ENCODE measurements around the gene HOXB13. TPM values are rescaled to one million over a fixed set of nuclear protein-coding genes. Genes with fewer than 3 reads are reported as not detected.

HOXB13 gene
- total and polyA plus RNA-seq, 2 donors from 2014 or later = not detected

DNA sequence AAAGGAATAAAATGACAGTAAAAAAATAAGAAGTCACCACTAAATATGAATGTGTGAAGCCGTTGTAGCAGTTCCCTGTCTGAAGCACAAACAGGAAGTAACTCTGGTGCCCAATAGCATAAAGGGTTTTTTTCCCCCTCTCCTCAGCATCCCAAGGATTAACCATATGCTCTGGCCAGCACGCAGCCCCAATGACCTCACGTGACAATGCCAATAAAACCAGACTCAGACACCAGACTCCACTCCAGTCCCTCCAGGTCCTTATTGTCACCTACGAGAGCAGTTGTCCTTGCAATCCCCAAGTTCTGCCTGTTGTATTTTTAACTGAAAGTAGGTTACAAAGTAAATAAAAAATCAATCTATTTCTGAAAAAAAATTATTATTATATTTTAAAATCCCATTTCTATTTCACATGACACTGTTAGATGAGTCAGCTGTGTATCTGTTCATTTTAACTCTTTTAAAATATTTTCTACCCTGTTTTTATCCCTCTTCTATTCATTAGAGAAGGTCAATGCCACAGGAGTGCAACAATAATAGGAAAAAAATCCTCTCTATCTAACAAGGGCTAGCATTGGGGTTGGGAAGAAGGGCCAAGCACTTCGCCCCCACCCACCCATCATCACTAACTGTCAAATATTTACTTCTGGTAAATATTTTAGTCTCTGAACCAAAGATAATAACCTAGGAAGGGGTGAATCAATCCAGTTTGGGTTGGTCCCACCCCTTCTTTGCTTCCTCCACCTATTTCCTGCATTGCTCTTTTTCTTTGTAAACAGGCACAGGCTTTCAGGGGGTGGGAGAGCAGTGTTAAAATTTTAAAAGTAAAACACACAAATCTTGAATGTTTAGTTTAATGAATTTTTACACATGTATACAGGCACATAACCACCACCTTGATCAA is 12.8 kb downstream of the HOXB13 start:
- DNase-seq = no peak
- Histone ChIP-seq H3K27me3 (ENCODE audit: control insufficient read depth, insufficient read depth, low read length) (peaks cover 61% of the 10 kb centered on the region), H3K36me3 (ENCODE audit: control insufficient read depth in 2 of 3, insufficient read depth in 3 of 3, low read length in 3 of 3) (no peaks in the 10 kb centered on the region), H3K4me3 (ENCODE audit: low read length in 3 of 3) (no peak overlapping the region), H3K9me3 (ENCODE audit: control insufficient read depth in 2 of 3, insufficient read depth in 1 of 3, low read length in 3 of 3) (no peaks in the 10 kb centered on the region), H3K27ac (ENCODE audit: low read depth in 2 of 2, low read length in 2 of 2) (no peak overlapping the region), H3K4me1 (ENCODE audit: control insufficient read depth in 2 of 3, insufficient read depth in 2 of 3, low read depth in 1 of 3, low read length in 3 of 3) (no peaks in the 10 kb centered on the region), H3K9ac (ENCODE audit: low read length in 3 of 3) (no peak overlapping the region)
- TF ChIP-seq, protein P1, sequence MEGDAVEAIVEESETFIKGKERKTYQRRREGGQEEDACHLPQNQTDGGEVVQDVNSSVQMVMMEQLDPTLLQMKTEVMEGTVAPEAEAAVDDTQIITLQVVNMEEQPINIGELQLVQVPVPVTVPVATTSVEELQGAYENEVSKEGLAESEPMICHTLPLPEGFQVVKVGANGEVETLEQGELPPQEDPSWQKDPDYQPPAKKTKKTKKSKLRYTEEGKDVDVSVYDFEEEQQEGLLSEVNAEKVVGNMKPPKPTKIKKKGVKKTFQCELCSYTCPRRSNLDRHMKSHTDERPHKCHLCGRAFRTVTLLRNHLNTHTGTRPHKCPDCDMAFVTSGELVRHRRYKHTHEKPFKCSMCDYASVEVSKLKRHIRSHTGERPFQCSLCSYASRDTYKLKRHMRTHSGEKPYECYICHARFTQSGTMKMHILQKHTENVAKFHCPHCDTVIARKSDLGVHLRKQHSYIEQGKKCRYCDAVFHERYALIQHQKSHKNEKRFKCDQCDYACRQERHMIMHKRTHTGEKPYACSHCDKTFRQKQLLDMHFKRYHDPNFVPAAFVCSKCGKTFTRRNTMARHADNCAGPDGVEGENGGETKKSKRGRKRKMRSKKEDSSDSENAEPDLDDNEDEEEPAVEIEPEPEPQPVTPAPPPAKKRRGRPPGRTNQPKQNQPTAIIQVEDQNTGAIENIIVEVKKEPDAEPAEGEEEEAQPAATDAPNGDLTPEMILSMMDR (IDR thresholded peaks at IDR 0.05; ENCODE audit: borderline replicate concordance, extremely low read depth, insufficient read depth) = no peak
- intact Hi-C loops (cut with DNase I) = no loop called here
- FAIRE-seq = no peak

DNA sequence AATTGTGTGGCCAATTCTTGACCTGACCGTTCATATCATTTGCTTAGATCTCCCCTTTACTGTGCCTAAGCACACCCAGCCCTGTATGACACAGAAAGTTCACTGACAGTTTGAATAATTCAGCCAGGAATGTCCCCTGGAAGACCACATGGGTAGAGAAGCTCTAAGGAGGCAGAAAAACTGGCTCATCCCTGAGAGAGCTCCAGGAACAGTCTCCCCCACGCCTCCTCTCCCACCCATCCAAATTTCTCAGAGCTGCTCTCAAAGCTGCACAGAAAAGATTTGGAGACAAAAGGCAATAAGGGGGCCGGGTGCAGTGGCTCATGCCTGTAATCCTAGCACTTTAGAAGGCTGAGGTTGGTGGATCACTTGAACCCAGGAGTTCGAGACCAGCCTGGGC is 17.4 kb downstream of the HOXB13 start:
- H3K4me1 ChIP-seq (ENCODE audit: control insufficient read depth in 2 of 3, insufficient read depth in 2 of 3, low read depth in 1 of 3, low read length in 3 of 3) = no peaks in the 10 kb centered on the region
- peaks cover 20% of the 10 kb centered on the region for H3K27me3 ChIP-seq (ENCODE audit: control insufficient read depth, insufficient read depth, low read length)
- no peak for FAIRE-seq

DNA sequence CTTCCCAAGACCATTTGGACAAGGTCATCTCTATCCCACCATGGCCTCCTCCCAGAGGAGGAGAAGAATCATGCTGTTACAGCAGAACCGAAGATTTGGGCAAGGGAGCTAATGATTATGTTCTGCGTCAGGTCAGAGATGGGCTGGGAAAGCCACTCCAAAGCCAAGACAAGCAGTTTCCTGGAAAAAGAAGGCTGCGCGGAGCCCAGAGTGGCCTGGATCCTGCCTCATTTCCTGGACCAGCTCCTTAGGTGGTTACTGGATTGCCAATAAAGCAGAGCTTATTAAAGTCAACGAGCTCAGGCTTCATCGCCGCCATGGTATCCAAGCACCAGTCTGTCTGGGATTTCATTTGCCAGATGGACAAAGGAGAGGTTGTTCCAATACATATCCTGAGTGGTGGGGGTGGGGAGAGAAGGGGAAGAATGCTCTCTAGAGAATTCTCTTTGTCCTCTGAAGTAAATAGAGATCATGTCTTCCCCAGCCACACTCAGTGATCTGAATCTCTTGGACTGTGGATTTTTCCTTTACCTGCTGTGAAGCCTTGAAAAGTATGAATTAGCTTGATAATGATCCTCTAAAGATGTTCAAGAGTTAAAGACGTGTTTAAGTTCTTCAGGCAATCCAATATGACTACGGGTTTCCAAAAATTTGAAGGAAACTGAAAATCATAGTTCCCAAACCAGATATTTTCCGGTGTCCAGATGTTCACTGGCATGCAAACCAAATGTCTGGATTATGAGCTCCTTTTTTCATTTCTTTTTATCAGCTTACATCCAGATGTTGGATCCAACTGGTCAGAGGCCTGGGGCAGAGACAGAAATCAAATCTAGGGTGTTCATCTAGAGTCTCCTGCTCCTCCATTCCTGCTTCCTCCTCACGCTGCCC is 23.9 kb downstream of the HOXB13 start:
- FAIRE-seq = no peak
- Histone ChIP-seq H3K4me3 (ENCODE audit: low read length in 3 of 3) (no peak overlapping the region), H3K9me3 (ENCODE audit: control insufficient read depth in 2 of 3, insufficient read depth in 1 of 3, low read length in 3 of 3) (no peaks in the 10 kb centered on the region), H3K36me3 (ENCODE audit: control insufficient read depth in 2 of 3, insufficient read depth in 3 of 3, low read length in 3 of 3) (no peaks in the 10 kb centered on the region), H3K4me1 (ENCODE audit: control insufficient read depth in 2 of 3, insufficient read depth in 2 of 3, low read depth in 1 of 3, low read length in 3 of 3) (no peaks in the 10 kb centered on the region), H3K27ac (ENCODE audit: low read depth in 2 of 2, low read length in 2 of 2) (no peak overlapping the region), H3K27me3 (ENCODE audit: control insufficient read depth, insufficient read depth, low read length) (peaks cover 2% of the 10 kb centered on the region), H3K9ac (ENCODE audit: low read length in 3 of 3) (no peak overlapping the region)
- TF ChIP-seq, protein P1 (IDR thresholded peaks at IDR 0.05; ENCODE audit: borderline replicate concordance, extremely low read depth, insufficient read depth) = no peak
- intact Hi-C loops (cut with DNase I) = no loop called here
- no peak for DNase-seq

More for the DNA sequence above, 17.4 kb downstream of the HOXB13 start:
- H3K9ac ChIP-seq (ENCODE audit: low read length in 3 of 3) = no peak overlapping the region
- no peak for DNase-seq
- H3K9me3 ChIP-seq (ENCODE audit: control insufficient read depth in 2 of 3, insufficient read depth in 1 of 3, low read length in 3 of 3) = no peaks in the 10 kb centered on the region
- no peaks in the 10 kb centered on the region for H3K36me3 ChIP-seq (ENCODE audit: control insufficient read depth in 2 of 3, insufficient read depth in 3 of 3, low read length in 3 of 3)
- intact Hi-C loops (cut with DNase I) = no loop called here
- no peak overlapping the region for H3K4me3 ChIP-seq (ENCODE audit: low read length in 3 of 3)
- TF ChIP-seq, protein P1 (IDR thresholded peaks at IDR 0.05; ENCODE audit: borderline replicate concordance, extremely low read depth, insufficient read depth) = no peak
- no peak overlapping the region for H3K27ac ChIP-seq (ENCODE audit: low read depth in 2 of 2, low read length in 2 of 2)
